ENCODE data around the gene GATA5.

The GATA5 gene

GRCh38 chr20:62473717-62474603 lies 1.8 kb downstream of the GATA5 start:
- Histone ChIP-seq H3K9me3 (ENCODE audit: control insufficient read depth in 2 of 2, low read length in 2 of 2) (no peaks in the 10 kb centered on the region), H3K4me1 (ENCODE audit: control insufficient read depth in 2 of 2, insufficient read depth in 2 of 2, low read length in 2 of 2) (no peaks in the 10 kb centered on the region), H3K36me3 (ENCODE audit: control insufficient read depth in 2 of 2, insufficient read depth in 2 of 2, low read length in 2 of 2) (no peaks in the 10 kb centered on the region), H3K27ac (ENCODE audit: low read depth in 2 of 2, low read length in 2 of 2) (no peak overlapping the region), H3K4me3 (ENCODE audit: low read length in 2 of 2) (no peak overlapping the region), H3K9ac (ENCODE audit: low read depth in 1 of 2, low read length in 2 of 2) (no peak overlapping the region), H3K27me3 (ENCODE audit: control insufficient read depth in 2 of 2, insufficient read depth in 2 of 2, low read length in 2 of 2) (peaks cover 13 to 41% of the 10 kb centered on the region in 2 donors)

- peaks cover 7 to 36% of the 10 kb centered on the region in 2 donors for H3K27me3 ChIP-seq (ENCODE audit: control insufficient read depth in 2 of 2, insufficient read depth in 2 of 2, low read length in 2 of 2)
- no peak overlapping the region for H3K4me3 ChIP-seq (ENCODE audit: low read length in 2 of 2)
- no peaks in the 10 kb centered on the region for H3K4me1 ChIP-seq (ENCODE audit: control insufficient read depth in 2 of 2, insufficient read depth in 2 of 2, low read length in 2 of 2)
- H3K27ac ChIP-seq (ENCODE audit: low read depth in 2 of 2, low read length in 2 of 2): no peak overlapping the region
- H3K36me3 ChIP-seq (ENCODE audit: control insufficient read depth in 2 of 2, insufficient read depth in 2 of 2, low read length in 2 of 2): no peaks in the 10 kb centered on the region
- H3K9me3 ChIP-seq (ENCODE audit: control insufficient read depth in 2 of 2, low read length in 2 of 2): no peaks in the 10 kb centered on the region
- no peak overlapping the region for H3K9ac ChIP-seq (ENCODE audit: low read depth in 1 of 2, low read length in 2 of 2)
Measured at GRCh38 chr20:62472941-62473585, 2.7 kb downstream of the GATA5 start.

GRCh38 chr20:62472138-62472940 lies 3.5 kb downstream of the GATA5 start:
- H3K27me3 ChIP-seq (ENCODE audit: control insufficient read depth in 2 of 2, insufficient read depth in 2 of 2, low read length in 2 of 2): peaks cover 6 to 29% of the 10 kb centered on the region in 2 donors
- H3K4me3 ChIP-seq (ENCODE audit: low read length in 2 of 2): no peak overlapping the region
- H3K27ac ChIP-seq (ENCODE audit: low read depth in 2 of 2, low read length in 2 of 2): no peak overlapping the region
- no peak overlapping the region for H3K9ac ChIP-seq (ENCODE audit: low read depth in 1 of 2, low read length in 2 of 2)
- no peaks in the 10 kb centered on the region for H3K9me3 ChIP-seq (ENCODE audit: control insufficient read depth in 2 of 2, low read length in 2 of 2)
- H3K36me3 ChIP-seq (ENCODE audit: control insufficient read depth in 2 of 2, insufficient read depth in 2 of 2, low read length in 2 of 2): no peaks in the 10 kb centered on the region
- H3K4me1 ChIP-seq (ENCODE audit: control insufficient read depth in 2 of 2, insufficient read depth in 2 of 2, low read length in 2 of 2): no peaks in the 10 kb centered on the region

GRCh38 chr20:62470459-62470858 lies 5.3 kb downstream of the GATA5 start:
- H3K4me1 ChIP-seq (ENCODE audit: control insufficient read depth in 2 of 2, insufficient read depth in 2 of 2, low read length in 2 of 2): no peaks in the 10 kb centered on the region
- H3K27ac ChIP-seq (ENCODE audit: low read depth in 2 of 2, low read length in 2 of 2): no peak overlapping the region
- no peaks in the 10 kb centered on the region for H3K36me3 ChIP-seq (ENCODE audit: control insufficient read depth in 2 of 2, insufficient read depth in 2 of 2, low read length in 2 of 2)
- no peak overlapping the region for H3K4me3 ChIP-seq (ENCODE audit: low read length in 2 of 2)
- H3K9me3 ChIP-seq (ENCODE audit: control insufficient read depth in 2 of 2, low read length in 2 of 2): no peaks in the 10 kb centered on the region
- H3K9ac ChIP-seq (ENCODE audit: low read depth in 1 of 2, low read length in 2 of 2): no peak overlapping the region
- peaks cover 6 to 22% of the 10 kb centered on the region in 2 donors for H3K27me3 ChIP-seq (ENCODE audit: control insufficient read depth in 2 of 2, insufficient read depth in 2 of 2, low read length in 2 of 2)

- no peaks in the 10 kb centered on the region for H3K4me1 ChIP-seq (ENCODE audit: control insufficient read depth in 2 of 2, insufficient read depth in 2 of 2, low read length in 2 of 2)
- H3K27me3 ChIP-seq (ENCODE audit: control insufficient read depth in 2 of 2, insufficient read depth in 2 of 2, low read length in 2 of 2): peaks cover 6 to 17% of the 10 kb centered on the region in 2 donors
- H3K4me3 ChIP-seq (ENCODE audit: low read length in 2 of 2): no peak overlapping the region
Measured at GRCh38 chr20:62470001-62470400, 5.8 kb downstream of the GATA5 start.

GRCh38 chr20:62469352-62469751 lies 6.4 kb downstream of the GATA5 start:
- peaks cover 0 to 11% of the 10 kb centered on the region in 2 donors for H3K27me3 ChIP-seq (ENCODE audit: control insufficient read depth in 2 of 2, insufficient read depth in 2 of 2, low read length in 2 of 2)
- no peaks in the 10 kb centered on the region for H3K4me1 ChIP-seq (ENCODE audit: control insufficient read depth in 2 of 2, insufficient read depth in 2 of 2, low read length in 2 of 2)
- no peak overlapping the region for H3K27ac ChIP-seq (ENCODE audit: low read depth in 2 of 2, low read length in 2 of 2)
- no peaks in the 10 kb centered on the region for H3K36me3 ChIP-seq (ENCODE audit: control insufficient read depth in 2 of 2, insufficient read depth in 2 of 2, low read length in 2 of 2)
- H3K4me3 ChIP-seq (ENCODE audit: low read length in 2 of 2): no peak overlapping the region
- no peaks in the 10 kb centered on the region for H3K9me3 ChIP-seq (ENCODE audit: control insufficient read depth in 2 of 2, low read length in 2 of 2)
- no peak overlapping the region for H3K9ac ChIP-seq (ENCODE audit: low read depth in 1 of 2, low read length in 2 of 2)

More at GRCh38 chr20:62470001-62470400, 5.8 kb downstream of the GATA5 start:
- no peak overlapping the region for H3K27ac ChIP-seq (ENCODE audit: low read depth in 2 of 2, low read length in 2 of 2)
- no peaks in the 10 kb centered on the region for H3K9me3 ChIP-seq (ENCODE audit: control insufficient read depth in 2 of 2, low read length in 2 of 2)
- no peaks in the 10 kb centered on the region for H3K36me3 ChIP-seq (ENCODE audit: control insufficient read depth in 2 of 2, insufficient read depth in 2 of 2, low read length in 2 of 2)
- no peak overlapping the region for H3K9ac ChIP-seq (ENCODE audit: low read depth in 1 of 2, low read length in 2 of 2)

GRCh38 chr20:62466806-62467537 lies 8.8 kb downstream of the GATA5 start:
- H3K4me3 ChIP-seq (ENCODE audit: low read length in 2 of 2): no peak overlapping the region
- no peaks in the 10 kb centered on the region for H3K4me1 ChIP-seq (ENCODE audit: control insufficient read depth in 2 of 2, insufficient read depth in 2 of 2, low read length in 2 of 2)
- no peaks in the 10 kb centered on the region for H3K36me3 ChIP-seq (ENCODE audit: control insufficient read depth in 2 of 2, insufficient read depth in 2 of 2, low read length in 2 of 2)
- H3K27me3 ChIP-seq (ENCODE audit: control insufficient read depth in 2 of 2, insufficient read depth in 2 of 2, low read length in 2 of 2): peaks cover 0 to 9% of the 10 kb centered on the region in 2 donors
- no peak overlapping the region for H3K27ac ChIP-seq (ENCODE audit: low read depth in 2 of 2, low read length in 2 of 2)
- H3K9ac ChIP-seq (ENCODE audit: low read depth in 1 of 2, low read length in 2 of 2): no peak overlapping the region
- H3K9me3 ChIP-seq (ENCODE audit: control insufficient read depth in 2 of 2, low read length in 2 of 2): no peaks in the 10 kb centered on the region

- Histone ChIP-seq H3K36me3 (ENCODE audit: control insufficient read depth in 2 of 2, insufficient read depth in 2 of 2, low read length in 2 of 2) (no peaks in the 10 kb centered on the region), H3K4me1 (ENCODE audit: control insufficient read depth in 2 of 2, insufficient read depth in 2 of 2, low read length in 2 of 2) (no peaks in the 10 kb centered on the region), H3K9ac (ENCODE audit: low read depth in 1 of 2, low read length in 2 of 2) (no peak overlapping the region), H3K27ac (ENCODE audit: low read depth in 2 of 2, low read length in 2 of 2) (no peak overlapping the region), H3K27me3 (ENCODE audit: control insufficient read depth in 2 of 2, insufficient read depth in 2 of 2, low read length in 2 of 2) (peaks cover 0 to 9% of the 10 kb centered on the region in 2 donors), H3K9me3 (ENCODE audit: control insufficient read depth in 2 of 2, low read length in 2 of 2) (no peaks in the 10 kb centered on the region), H3K4me3 (ENCODE audit: low read length in 2 of 2) (no peak overlapping the region)
Measured at GRCh38 chr20:62466072-62466760, 9.6 kb downstream of the GATA5 start.

- Histone ChIP-seq H3K36me3 (ENCODE audit: control insufficient read depth in 2 of 2, insufficient read depth in 2 of 2, low read length in 2 of 2) (no peaks in the 10 kb centered on the region), H3K27ac (ENCODE audit: low read depth in 2 of 2, low read length in 2 of 2) (no peak overlapping the region), H3K9me3 (ENCODE audit: control insufficient read depth in 2 of 2, low read length in 2 of 2) (no peaks in the 10 kb centered on the region), H3K9ac (ENCODE audit: low read depth in 1 of 2, low read length in 2 of 2) (no peak overlapping the region), H3K4me3 (ENCODE audit: low read length in 2 of 2) (no peak overlapping the region), H3K4me1 (ENCODE audit: control insufficient read depth in 2 of 2, insufficient read depth in 2 of 2, low read length in 2 of 2) (no peaks in the 10 kb centered on the region), H3K27me3 (ENCODE audit: control insufficient read depth in 2 of 2, insufficient read depth in 2 of 2, low read length in 2 of 2) (peaks cover 0 to under 1% of the 10 kb centered on the region in 2 donors)
Measured at GRCh38 chr20:62464990-62465389, 10.8 kb downstream of the GATA5 start.

Measured in mucosa of rectum (tissue), 2 donors.